ENCODE results near the gene PIK3R6.

Gene PIK3R6

DNA sequence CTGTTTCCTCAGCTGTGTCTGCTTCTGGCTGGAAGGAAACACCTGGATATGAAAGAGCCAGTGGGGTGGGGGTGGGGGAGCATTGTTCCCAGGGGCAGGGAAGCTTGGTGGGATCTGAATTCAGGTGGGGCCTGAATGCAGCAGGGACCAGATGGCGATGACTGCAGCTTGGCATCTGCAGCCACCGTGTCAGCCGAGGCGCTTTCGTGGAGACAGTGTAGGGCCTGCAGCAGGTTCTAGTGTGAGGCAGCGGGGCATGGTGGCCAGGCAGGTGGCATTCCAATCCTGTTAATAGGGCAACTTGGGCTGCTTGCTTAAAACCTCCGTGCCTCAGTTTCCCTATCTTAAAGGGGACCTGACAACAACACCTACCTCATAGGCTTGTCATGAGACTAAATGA is 1.7 kb downstream of the PIK3R6 start:
- Histone ChIP-seq H3K27ac (ENCODE audit: low read depth, low read length, poor library complexity, severe bottlenecking) (no peak overlapping the region), H3K79me2 (ENCODE audit: insufficient read depth, low read length) (no peaks in the 10 kb centered on the region), H3K27me3 (ENCODE audit: insufficient read depth, low read length) (no peaks in the 10 kb centered on the region; the same call in 1 of the 2 replicates), H3K9me3 (ENCODE audit: low read length) (no peaks in the 10 kb centered on the region), H3K9me2 (ENCODE audit: low read depth, low read length) (no peaks in the 10 kb centered on the region), H3K4me1 (ENCODE audit: insufficient read depth, low read length, severe bottlenecking) (no peaks in the 10 kb centered on the region), H2AFZ (ENCODE audit: low read length) (no peak overlapping the region), H3K9ac (ENCODE audit: low read length) (no peak overlapping the region), H3K4me3 (ENCODE audit: low read depth, low read length, poor library complexity, severe bottlenecking) (no peak overlapping the region), H3F3A (ENCODE audit: insufficient read depth, low read length) (no peaks in the 10 kb centered on the region), H3K4me2 (ENCODE audit: low read length) (no peak overlapping the region), H4K20me1 (ENCODE audit: insufficient read depth, low read length) (no peaks in the 10 kb centered on the region), H3K36me3 (ENCODE audit: insufficient read depth, low read length) (no peaks in the 10 kb centered on the region)
- TF ChIP-seq, protein P1, sequence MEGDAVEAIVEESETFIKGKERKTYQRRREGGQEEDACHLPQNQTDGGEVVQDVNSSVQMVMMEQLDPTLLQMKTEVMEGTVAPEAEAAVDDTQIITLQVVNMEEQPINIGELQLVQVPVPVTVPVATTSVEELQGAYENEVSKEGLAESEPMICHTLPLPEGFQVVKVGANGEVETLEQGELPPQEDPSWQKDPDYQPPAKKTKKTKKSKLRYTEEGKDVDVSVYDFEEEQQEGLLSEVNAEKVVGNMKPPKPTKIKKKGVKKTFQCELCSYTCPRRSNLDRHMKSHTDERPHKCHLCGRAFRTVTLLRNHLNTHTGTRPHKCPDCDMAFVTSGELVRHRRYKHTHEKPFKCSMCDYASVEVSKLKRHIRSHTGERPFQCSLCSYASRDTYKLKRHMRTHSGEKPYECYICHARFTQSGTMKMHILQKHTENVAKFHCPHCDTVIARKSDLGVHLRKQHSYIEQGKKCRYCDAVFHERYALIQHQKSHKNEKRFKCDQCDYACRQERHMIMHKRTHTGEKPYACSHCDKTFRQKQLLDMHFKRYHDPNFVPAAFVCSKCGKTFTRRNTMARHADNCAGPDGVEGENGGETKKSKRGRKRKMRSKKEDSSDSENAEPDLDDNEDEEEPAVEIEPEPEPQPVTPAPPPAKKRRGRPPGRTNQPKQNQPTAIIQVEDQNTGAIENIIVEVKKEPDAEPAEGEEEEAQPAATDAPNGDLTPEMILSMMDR (IDR thresholded peaks at IDR 0.05; ENCODE audit: low read length), result no peak
- no peak for TF ChIP-seq EZH2 (IDR thresholded peaks at IDR 0.05; ENCODE audit: borderline replicate concordance, low read length)

GRCh38 chr17:8865385-8865784 is 2.1 kb downstream of the PIK3R6 start:
- Histone ChIP-seq H2AFZ (ENCODE audit: low read length) (no peak overlapping the region), H3K9me3 (ENCODE audit: low read length) (no peaks in the 10 kb centered on the region), H3K79me2 (ENCODE audit: insufficient read depth, low read length) (no peaks in the 10 kb centered on the region), H3F3A (ENCODE audit: insufficient read depth, low read length) (no peaks in the 10 kb centered on the region), H3K4me1 (ENCODE audit: insufficient read depth, low read length, severe bottlenecking) (no peaks in the 10 kb centered on the region), H3K4me2 (ENCODE audit: low read length) (no peak overlapping the region), H3K36me3 (ENCODE audit: insufficient read depth, low read length) (no peaks in the 10 kb centered on the region), H3K27me3 (ENCODE audit: insufficient read depth, low read length) (no peaks in the 10 kb centered on the region; the same call in 1 of the 2 replicates), H3K9me2 (ENCODE audit: low read depth, low read length) (no peaks in the 10 kb centered on the region), H4K20me1 (ENCODE audit: insufficient read depth, low read length) (no peaks in the 10 kb centered on the region), H3K9ac (ENCODE audit: low read length) (no peak overlapping the region), H3K27ac (ENCODE audit: low read depth, low read length, poor library complexity, severe bottlenecking) (no peak overlapping the region), H3K4me3 (ENCODE audit: low read depth, low read length, poor library complexity, severe bottlenecking) (no peak overlapping the region)
- no peak for TF ChIP-seq EZH2 (IDR thresholded peaks at IDR 0.05; ENCODE audit: borderline replicate concordance, low read length)
- TF ChIP-seq, protein P1 (IDR thresholded peaks at IDR 0.05; ENCODE audit: low read length), result no peak

- no peaks in the 10 kb centered on the region for H3K9me3 ChIP-seq (ENCODE audit: low read length)
- H3K4me2 ChIP-seq (ENCODE audit: low read length), result no peak overlapping the region
- no peaks in the 10 kb centered on the region for H3K27me3 ChIP-seq (ENCODE audit: insufficient read depth, low read length)
- H3K27ac ChIP-seq (ENCODE audit: low read depth, low read length, poor library complexity, severe bottlenecking), result no peak overlapping the region
- no peaks in the 10 kb centered on the region for H4K20me1 ChIP-seq (ENCODE audit: insufficient read depth, low read length)
- no peak overlapping the region for H2AFZ ChIP-seq (ENCODE audit: low read length)
- no peaks in the 10 kb centered on the region for H3K79me2 ChIP-seq (ENCODE audit: insufficient read depth, low read length)
- no peak overlapping the region for H3K9ac ChIP-seq (ENCODE audit: low read length)
- H3K9me2 ChIP-seq (ENCODE audit: low read depth, low read length), result no peaks in the 10 kb centered on the region
- TF ChIP-seq, protein P1 (IDR thresholded peaks at IDR 0.05; ENCODE audit: low read length), result no peak
- TF ChIP-seq EZH2 (IDR thresholded peaks at IDR 0.05; ENCODE audit: borderline replicate concordance, low read length), result no peak
- H3F3A ChIP-seq (ENCODE audit: insufficient read depth, low read length), result no peaks in the 10 kb centered on the region
- H3K36me3 ChIP-seq (ENCODE audit: insufficient read depth, low read length), result no peaks in the 10 kb centered on the region
- H3K4me3 ChIP-seq (ENCODE audit: low read depth, low read length, poor library complexity, severe bottlenecking), result no peak overlapping the region
- no peaks in the 10 kb centered on the region for H3K4me1 ChIP-seq (ENCODE audit: insufficient read depth, low read length, severe bottlenecking)
Measured at GRCh38 chr17:8862213-8863056, 5.0 kb downstream of the PIK3R6 start.

Data from OCI-LY1 (cell line).